Chondrocyte (in vitro differentiated cells): ENCODE measurements around the gene TMEM135. TPM values are rescaled to one million over a fixed set of nuclear protein-coding genes. Genes with fewer than 3 reads are reported as not detected.

Source experiments
- DNase-seq: peaks from one replicate; pipeline ENCODE4 v3.0.0; 2021; ENCODE audit warnings: mixed read lengths, low spot score
- H3K27ac Mint-ChIP-seq: one replicate; pipeline ENCODE4 v1.8.0; 2021; ENCODE audit warnings: mild to moderate bottlenecking, moderate library complexity, mixed read lengths; ENCODE audit not compliant: unreplicated experiment
- H3K27me3 Mint-ChIP-seq: 2 replicates; pipeline ENCODE4 v1.8.0; 2021; ENCODE audit warnings: low read depth, mixed read lengths
- H3K36me3 Mint-ChIP-seq: 2 replicates; pipeline ENCODE4 v1.8.0; 2021; ENCODE audit warnings: low read depth, mixed read lengths
- H3K4me1 Mint-ChIP-seq: 2 replicates; pipeline ENCODE4 v1.8.0; 2021; ENCODE audit warnings: low read depth, mild to moderate bottlenecking, mixed read lengths
- H3K4me3 Mint-ChIP-seq: one replicate; pipeline ENCODE4 v1.8.0; 2021; ENCODE audit warnings: mild to moderate bottlenecking, moderate library complexity, mixed read lengths; ENCODE audit not compliant: unreplicated experiment
- H3K9me3 Mint-ChIP-seq: 2 replicates; pipeline ENCODE4 v1.8.0; 2021; ENCODE audit warnings: low read depth, mixed read lengths
- CTCF ChIP-seq: fragments of 200-600 bp; sonication (generic); IDR thresholded peaks from 2 replicates; pipeline ENCODE4 v1.5.0; 2021; ENCODE audit warnings: antibody characterized with exemption, mild to moderate bottlenecking, moderate library complexity
- total RNA-seq: library from RNA; stranded (reverse); gene quantifications from 3 replicates; pipeline ENCODE4 v1.2.1, GENCODE V29; 2021

Gene TMEM135
- total RNA-seq, 1 donor from 2014 or later, result 13.3 TPM

DNA sequence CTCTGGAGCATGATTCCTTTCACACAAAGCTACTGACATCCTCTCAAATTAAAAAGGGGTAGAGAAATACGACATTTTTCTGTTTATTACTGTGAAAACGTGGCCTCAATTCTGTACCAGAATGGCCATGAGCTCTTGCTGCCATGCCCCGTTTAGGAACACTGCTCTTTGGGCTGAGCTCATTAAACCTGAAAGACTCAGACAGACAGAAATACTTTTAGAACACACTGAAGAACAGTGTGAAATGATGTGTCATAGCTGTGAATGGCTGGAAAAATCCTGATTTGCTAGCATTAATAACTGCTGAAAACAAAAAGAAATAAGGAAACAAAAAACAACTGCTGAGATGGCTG is 32.2 kb upstream of the TMEM135 start:
- Mint-ChIP-seq H3K27ac (no peak overlapping the region), H3K4me1 (peaks cover under 1% of the 10 kb centered on the region), H3K27me3 (no peaks in the 10 kb centered on the region), H3K4me3 (no peak overlapping the region), H3K36me3 (no peaks in the 10 kb centered on the region), H3K9me3 (no peaks in the 10 kb centered on the region)
- no peak for TF ChIP-seq CTCF
- no peak for DNase-seq

DNA sequence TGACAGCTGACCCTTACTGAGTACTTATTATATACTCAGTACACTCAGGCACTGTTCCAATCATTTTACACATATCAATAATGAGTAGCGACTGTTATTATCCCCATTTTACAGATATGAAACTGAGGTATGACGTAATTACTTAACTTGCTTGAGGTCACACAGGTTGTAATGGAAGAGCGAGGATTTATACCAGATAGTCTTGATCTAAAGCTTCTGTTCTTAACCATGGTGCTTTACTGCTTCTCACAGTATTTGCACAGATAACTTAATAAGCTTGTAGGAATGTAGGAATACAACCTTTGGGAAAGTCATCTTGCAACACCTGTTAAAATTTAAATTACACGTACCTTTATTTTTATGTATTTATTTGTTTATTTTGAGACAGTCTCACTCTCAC is 31.7 kb upstream of the TMEM135 start:
- TF ChIP-seq CTCF, result no peak
- no peaks in the 10 kb centered on the region for H3K9me3 Mint-ChIP-seq
- no peak overlapping the region for H3K27ac Mint-ChIP-seq
- H3K4me3 Mint-ChIP-seq, result no peak overlapping the region
- H3K4me1 Mint-ChIP-seq, result no peaks in the 10 kb centered on the region
- H3K36me3 Mint-ChIP-seq, result no peaks in the 10 kb centered on the region
- DNase-seq, result no peak
- H3K27me3 Mint-ChIP-seq, result no peaks in the 10 kb centered on the region

DNA sequence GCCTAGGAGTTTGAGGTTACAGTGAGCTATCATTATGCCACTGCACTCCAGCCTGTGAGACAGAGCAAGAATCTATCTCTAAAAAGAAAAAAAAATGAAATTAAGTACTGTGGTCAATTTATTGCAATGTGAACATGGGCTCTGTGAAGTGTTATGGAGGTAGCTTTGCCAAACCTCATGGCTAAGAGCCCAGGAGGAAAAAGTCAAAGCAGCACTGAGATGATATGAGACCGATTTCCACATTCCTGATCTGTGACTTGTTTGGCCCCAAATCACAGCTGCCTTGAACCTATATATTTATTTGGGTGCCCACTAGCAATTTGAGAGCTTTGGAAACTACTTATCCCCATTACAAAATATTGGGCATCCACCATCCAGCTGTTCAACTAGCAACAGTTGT is 29.8 kb upstream of the TMEM135 start:
- Mint-ChIP-seq H3K27ac (no peak overlapping the region), H3K36me3 (no peaks in the 10 kb centered on the region), H3K9me3 (no peaks in the 10 kb centered on the region), H3K4me3 (no peak overlapping the region), H3K4me1 (no peaks in the 10 kb centered on the region), H3K27me3 (no peaks in the 10 kb centered on the region)
- TF ChIP-seq CTCF, result no peak
- DNase-seq, result no peak

GRCh38 chr11:87012089-87012488 is 25.6 kb upstream of the TMEM135 start:
- Mint-ChIP-seq H3K27me3 (no peaks in the 10 kb centered on the region), H3K9me3 (no peaks in the 10 kb centered on the region), H3K4me3 (no peak overlapping the region), H3K36me3 (no peaks in the 10 kb centered on the region), H3K4me1 (peaks cover 7% of the 10 kb centered on the region), H3K27ac (no peak overlapping the region)
- no peak for TF ChIP-seq CTCF
- no peak for DNase-seq

- H3K4me1 Mint-ChIP-seq, result peaks cover 7% of the 10 kb centered on the region
- no peaks in the 10 kb centered on the region for H3K36me3 Mint-ChIP-seq
These were observed 25.1 kb upstream of the TMEM135 start for GRCh38 chr11:87012673-87013072.

More at GRCh38 chr11:87012673-87013072, 25.1 kb upstream of the TMEM135 start:
- Mint-ChIP-seq H3K9me3 (no peaks in the 10 kb centered on the region), H3K27me3 (no peaks in the 10 kb centered on the region), H3K27ac (no peak overlapping the region), H3K4me3 (no peak overlapping the region)
- no peak for DNase-seq
- TF ChIP-seq CTCF, result no peak
